GM12875 (cell line): ENCODE measurements around the gene PALM.

Experiments
- H3K4me3 ChIP-seq: one replicate; pipeline ENCODE4 v1.5.1; 2011; ENCODE audit warnings: low read depth, low read length, control low read depth
- CTCF ChIP-seq: IDR thresholded peaks from 2 replicates; pipeline ENCODE4 v1.5.1; 2011; ENCODE audit warnings: low read depth, mild to moderate bottlenecking, control low read depth, inconsistent platforms, low read length, moderate library complexity, borderline replicate concordance; ENCODE audit not compliant: insufficient read depth

The PALM gene

GRCh38 chr19:677201-677600, 31.5 kb upstream of the PALM start:
- H3K4me3 ChIP-seq = peak overlapping the region; percentile 31
- TF ChIP-seq CTCF = no peak

- peak overlapping the region; percentile 6 for H3K4me3 ChIP-seq
- no peak for TF ChIP-seq CTCF
Measured at GRCh38 chr19:677601-678436, 30.9 kb upstream of the PALM start.

- no peak for TF ChIP-seq CTCF
- peak overlapping the region; percentile 78 for H3K4me3 ChIP-seq
Measured at GRCh38 chr19:678791-679388, 29.8 kb upstream of the PALM start.

GRCh38 chr19:679418-680286, 29.1 kb upstream of the PALM start:
- TF ChIP-seq CTCF = no peak
- peak overlapping the region; percentile 78 for H3K4me3 ChIP-seq

- peak; percentile 70 for TF ChIP-seq CTCF
- H3K4me3 ChIP-seq = peak overlapping the region; percentile 78
Measured at GRCh38 chr19:680287-681028, 28.3 kb upstream of the PALM start.

GRCh38 chr19:681029-682019, 27.4 kb upstream of the PALM start:
- H3K4me3 ChIP-seq = no peak overlapping the region
- TF ChIP-seq CTCF = no peak
